ENCODE measurements around the gene C10orf90.

C10orf90 gene, protein sequence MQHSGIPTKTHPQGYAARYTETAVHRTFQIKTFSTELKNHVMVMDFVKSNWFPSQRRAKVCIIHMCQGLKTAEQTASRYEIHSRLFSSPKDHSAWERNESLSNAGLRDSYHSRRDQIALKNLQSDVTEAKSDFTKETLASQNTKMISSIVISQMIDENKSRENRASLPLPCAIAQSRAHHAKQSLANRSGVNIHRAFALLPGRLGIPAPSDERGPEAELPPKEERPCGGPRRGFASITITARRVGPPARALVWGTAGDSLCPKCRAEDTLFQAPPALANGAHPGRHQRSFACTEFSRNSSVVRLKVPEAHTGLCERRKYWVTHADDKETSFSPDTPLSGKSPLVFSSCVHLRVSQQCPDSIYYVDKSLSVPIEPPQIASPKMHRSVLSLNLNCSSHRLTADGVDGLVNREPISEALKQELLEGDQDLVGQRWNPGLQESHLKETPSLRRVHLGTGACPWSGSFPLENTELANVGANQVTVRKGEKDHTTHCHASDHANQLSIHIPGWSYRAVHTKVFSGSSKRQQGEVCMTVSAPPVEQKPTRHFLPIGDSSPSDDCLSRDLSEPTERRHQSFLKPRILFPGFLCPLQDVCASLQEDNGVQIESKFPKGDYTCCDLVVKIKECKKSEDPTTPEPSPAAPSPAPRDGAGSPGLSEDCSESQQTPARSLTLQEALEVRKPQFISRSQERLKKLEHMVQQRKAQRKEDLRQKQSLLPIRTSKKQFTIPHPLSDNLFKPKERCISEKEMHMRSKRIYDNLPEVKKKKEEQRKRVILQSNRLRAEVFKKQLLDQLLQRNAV

DNA sequence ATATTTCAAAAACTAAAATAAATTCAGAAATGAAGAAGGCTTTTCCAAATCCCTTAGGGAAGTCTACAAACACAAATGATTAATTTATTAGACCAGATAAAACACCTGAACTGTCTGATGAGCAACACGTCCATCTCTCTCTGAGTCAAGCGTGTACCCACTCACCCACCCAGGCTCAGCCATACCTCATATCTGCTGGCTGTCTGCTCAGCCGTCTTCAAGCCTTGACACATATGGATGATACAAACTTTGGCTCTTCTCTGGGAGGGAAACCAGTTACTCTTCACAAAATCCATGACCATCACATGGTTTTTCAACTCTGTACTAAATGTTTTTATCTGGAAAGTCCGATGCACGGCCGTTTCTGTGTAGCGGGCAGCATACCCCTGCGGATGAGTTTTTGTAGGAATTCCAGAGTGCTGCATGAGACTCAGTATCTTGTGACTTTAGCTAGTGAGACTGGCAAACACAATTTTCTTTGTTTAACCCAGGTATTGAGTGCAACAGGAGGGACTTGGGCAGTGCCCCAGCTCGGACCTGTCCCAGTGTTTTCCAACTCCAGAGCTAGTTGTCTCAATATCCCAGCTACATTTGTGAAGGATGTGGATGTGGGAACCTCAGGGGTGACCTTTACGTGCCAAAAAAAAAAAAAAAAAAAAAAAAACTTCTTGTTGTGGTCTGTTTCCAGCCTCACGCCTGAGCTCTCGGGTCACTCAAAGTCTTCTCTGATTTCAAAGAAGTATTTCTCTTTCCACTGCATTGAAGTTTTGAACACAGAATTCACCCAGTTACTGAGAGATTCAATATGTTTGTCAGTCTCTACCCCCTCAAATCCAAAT is at the start of gene C10orf90:
Gene C10orf90, minus strand, starts transcription at position 638 of the 839 bp plus-strand sequence. Its CDS starts 213 bp downstream, at position 425.
- no peak for DNase-seq

DNA sequence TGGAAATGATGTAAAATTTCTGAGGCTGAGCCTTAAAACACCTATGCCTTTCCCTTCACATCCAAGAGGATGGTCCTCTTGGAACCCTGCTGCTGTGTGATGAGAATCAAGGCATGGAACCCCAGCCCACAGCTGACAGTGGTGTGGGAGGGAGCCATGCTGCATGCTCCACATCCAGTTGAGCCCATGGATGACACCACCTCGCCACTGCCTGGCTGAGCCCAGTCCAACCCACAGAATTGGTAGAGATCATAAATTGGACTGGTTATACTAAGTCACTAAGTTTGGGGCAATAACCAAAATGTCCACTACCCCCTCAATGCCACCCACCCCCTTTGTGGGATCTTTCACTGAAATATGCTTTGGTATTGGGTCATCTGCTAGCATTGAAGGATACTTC is 45.9 kb upstream of the C10orf90 start:
- no peak for DNase-seq

DNA sequence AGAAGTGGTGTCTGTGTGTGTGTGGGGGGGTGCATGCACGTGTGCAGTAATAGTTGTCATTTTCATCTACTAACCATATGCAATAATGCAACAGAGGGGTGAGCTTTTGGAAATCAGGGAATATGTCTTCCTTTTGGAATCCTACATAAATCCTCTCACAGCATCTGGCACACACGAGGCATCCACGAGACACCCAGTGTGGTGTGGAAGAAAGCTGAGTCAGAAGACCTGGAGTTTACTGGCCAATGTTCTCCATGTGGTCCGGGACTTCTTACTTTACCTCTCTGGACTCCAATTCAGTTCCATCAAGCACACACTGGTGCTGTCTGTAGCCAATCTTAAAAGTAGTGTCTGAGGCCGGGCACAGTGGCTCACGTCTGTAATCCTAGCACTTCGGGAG is 43.1 kb upstream of the C10orf90 start:
- DNase-seq, result no peak

- no peak for DNase-seq
Measured at GRCh38 chr10:126712681-126713080, 42.2 kb upstream of the C10orf90 start.

DNA sequence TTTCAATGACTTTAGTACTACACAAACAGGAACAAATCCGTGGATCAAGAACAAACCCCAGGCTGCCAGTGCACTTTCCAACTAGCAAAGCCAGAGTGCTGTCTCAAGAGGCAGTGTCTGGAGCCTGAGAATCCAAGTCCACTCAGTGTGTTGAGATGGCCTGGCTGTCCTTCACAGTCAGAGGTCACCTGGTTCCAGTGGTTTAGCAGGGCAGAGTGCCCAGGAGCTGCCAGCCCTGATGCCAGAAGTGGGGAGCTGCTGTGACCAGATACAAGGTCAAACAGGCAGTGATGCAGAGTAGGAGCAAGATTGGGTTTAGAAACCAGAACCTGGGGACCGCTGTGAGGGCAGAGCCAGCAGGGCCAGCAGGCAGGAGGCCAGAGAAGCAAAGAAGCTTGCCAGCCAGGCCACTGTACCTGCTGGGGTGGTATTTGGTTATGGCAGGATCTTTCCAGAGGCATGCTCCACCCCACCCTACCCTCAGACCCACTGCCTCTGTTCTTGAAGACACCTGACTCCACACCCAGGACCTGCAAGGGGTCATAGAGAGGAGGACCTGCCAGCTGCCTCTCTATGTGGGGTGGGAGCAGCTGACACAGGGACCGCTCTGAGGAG is 35.6 kb upstream of the C10orf90 start:
- DNase-seq, result no peak

GRCh38 chr10:126705131-126705530 is 34.6 kb upstream of the C10orf90 start:
- DNase-seq, result no peak

DNA sequence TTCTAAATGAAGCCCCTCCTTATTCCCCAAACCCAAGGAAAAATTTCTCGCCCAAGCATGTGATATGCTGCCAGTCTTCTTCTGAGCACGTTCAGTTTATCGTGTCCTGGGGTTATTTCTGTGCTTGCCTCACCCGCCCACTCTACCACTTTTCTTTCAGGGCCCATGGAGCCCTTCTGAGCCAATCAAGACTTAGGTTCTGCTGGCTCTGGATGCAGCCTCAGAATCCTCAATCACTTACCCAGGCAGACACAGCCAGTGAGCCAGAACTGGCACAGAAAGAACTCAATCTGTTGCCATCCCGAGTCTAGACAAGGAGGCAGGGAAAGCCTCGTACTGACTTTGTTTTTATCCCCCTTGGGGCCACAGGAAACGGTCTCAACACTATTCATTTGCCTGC is 34.2 kb upstream of the C10orf90 start:
- DNase-seq, result no peak

GRCh38 chr10:126702181-126702580 is 31.7 kb upstream of the C10orf90 start:
- DNase-seq, result no peak

DNA sequence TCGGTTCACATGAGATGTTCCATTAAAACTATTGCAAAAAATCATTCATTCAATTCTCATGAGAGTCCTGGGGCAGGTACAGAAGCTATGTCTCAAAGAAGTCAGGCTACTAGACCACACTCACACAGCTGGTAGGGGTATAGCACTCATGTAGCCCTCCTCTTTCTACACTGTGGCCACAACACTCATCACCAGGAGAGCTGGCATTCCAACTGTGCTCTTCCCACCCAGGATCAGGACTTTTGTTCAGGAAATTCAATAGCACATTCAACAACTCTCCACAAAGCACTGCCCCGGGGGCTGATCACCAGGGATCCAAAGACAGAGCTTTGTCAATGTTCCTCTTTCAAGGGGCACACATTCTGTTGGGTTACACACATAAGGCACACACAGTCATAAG is 31.0 kb upstream of the C10orf90 start:
- no peak for DNase-seq

- no peak for DNase-seq
Measured at GRCh38 chr10:126696684-126697083, 26.2 kb upstream of the C10orf90 start.

DNA sequence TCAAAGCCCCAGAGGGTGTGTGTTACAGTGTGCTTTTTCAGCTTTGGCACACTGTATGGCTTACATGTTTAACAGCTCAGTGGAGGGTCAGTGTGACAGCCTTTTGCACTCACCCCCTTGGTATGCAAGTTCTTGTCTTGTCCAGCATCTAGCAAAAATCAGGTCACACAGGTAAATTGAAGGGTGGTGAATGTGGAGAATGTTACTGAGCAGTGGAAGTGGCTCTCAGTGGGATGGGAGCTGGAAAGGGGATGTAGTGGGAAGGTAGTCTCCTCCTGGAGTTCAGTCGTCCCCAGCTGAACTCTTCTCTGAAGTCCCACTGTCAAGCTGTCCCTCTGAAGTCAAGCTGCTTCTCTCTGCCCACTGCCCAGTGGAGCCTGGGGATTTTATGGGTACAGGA is 21.0 kb upstream of the C10orf90 start:
- no peak for DNase-seq

DNA sequence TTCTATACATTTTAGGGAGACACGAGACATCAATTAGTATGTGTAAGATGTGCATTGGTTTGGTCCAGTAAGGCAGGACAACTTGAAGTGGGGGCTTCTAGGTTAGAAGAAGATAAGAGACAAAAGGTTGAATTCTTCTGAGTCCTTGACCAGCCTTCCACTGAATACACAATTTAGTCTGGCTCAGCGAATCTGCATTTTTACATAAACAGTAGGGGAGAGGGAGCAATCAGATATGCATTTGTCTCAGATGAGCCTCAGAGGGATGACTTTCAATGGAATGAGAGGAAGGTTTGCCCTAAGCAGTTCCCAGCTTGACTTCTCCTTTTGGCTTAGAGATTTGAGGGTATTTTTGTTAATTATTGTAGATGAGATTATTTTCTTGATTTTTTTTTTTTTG is 20.0 kb upstream of the C10orf90 start:
- DNase-seq, result no peak

DNA sequence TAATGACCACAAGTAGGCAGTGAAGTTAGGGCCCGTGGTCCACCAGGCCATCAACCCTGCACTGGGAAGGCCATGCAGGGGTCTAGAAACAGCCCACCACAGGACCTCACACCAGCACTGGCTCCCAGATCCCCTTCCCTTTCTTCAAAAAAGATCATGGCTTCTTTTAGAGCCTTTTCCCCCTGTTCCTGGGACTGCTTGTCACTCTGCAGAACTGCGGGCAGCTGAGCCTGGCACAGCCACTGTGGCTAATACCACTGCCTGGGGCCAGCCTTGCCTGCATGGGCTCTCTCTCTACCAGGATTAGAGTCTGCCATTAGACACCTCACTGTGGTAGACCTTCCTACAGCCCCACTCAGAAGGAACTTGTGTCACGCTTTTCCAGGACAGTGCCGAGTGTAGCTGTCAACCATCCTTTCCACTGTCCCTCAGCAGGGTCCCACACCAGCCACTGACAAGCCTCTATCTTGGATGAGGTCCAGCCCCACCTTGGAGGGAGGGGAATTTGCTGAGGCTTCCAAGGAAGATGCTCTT is 19.0 kb upstream of the C10orf90 start:
- no peak for DNase-seq

DNA sequence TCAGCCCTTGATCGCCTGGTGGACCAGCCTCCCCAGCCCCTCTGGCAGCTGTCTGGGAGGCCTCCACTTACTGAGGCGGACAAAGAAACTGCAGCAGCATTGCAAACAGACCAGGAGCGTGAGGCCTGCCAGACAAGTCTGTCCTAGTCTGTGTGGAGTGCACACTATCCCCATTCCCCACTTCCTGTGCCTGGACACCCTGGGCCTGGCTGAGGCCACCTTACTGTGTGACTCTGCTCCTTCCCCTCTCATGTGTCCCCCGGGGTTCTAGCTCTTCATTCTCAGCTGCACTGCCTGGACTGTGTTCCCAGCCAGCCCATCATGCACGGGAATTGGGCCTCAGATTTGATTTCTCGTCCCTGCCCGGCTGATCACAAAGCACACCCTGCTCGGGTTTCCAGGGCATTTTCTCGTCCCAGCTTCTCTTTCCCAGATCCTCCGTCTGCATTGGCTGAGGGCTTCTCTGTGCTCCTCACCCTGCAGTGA is 16.7 kb upstream of the C10orf90 start:
- no peak for DNase-seq

- DNase-seq, result no peak
Measured at GRCh38 chr10:126686719-126687118, 16.2 kb upstream of the C10orf90 start.

GRCh38 chr10:126686268-126686667 is 15.8 kb upstream of the C10orf90 start:
- DNase-seq, result no peak

- no peak for DNase-seq
Measured at GRCh38 chr10:126685756-126686155, 15.3 kb upstream of the C10orf90 start.

DNA sequence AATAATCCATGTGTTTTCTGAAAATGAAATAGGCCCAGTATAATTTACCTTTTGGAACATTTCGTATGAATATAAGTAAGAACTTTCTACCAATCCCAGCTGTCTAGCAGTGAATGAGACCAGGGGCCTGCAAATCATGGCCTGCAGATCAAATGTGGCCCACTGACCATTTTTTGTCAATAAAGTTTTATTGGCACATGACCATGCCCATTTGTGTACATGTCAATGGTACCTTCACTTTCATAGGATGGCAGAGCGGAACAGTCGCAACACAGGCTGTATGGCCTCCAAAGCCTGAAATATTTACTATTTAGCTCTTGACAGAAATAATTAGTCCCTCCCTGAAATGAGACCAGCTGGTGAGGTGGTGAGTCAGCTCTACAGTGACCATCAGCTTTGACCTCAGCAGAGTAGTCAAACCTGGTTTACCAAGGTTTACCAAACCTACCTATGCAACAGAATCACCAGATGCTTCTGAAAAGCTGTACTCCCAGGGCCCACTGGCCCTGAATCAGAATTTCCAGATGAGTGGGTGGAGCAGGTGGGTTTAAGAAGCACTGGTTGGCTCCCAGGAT is 13.8 kb upstream of the C10orf90 start:
- no peak for DNase-seq

- no peak for DNase-seq
Measured at GRCh38 chr10:126683466-126683865, 13.0 kb upstream of the C10orf90 start.

DNA sequence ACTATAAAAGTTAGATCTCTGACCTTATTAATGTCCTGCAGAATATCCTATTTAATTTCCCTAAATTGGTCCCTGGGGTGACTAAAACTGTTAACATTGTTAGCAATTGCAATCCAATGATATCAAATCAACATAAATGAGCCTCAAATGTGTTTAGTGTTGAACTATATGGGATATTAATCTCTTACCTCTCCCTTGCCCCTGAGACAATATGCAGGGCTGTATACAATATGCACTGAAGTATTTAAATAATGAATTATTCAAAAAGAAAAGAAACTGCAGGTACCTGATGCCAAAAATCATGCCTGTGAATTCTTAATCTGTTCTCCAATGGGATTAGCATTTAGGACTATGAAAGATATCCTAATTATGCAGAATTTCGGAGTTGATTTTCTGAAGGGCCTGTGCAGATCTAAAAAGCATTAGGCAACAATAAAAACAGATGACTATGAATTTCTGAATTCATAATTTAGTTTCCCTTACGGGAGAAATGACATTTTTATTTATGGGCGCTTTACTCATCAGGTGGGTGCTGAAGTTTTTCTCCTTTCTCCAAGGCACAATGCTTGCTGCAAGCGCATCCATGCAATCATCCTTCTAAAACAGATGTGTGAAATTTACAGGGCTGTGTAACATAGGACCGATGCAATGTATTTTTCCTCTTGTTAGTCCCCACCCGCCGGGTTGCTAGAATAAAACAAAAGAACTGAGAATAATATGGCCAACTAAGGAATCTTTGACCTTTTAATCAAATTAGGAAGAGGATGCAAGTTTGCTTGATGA is 5.4 kb upstream of the C10orf90 start:
- no peak for DNase-seq
